GM12878 (cell line): ENCODE results near the gene C14orf119. TPM values are rescaled to one million over a fixed set of nuclear protein-coding genes. Genes with fewer than 3 reads are reported as not detected.

Experiments used
- ATAC-seq: fragments of 200-7000 bp; cut with Tn5 transposase; 3 replicates; pipeline ENCODE4 v1.9.1; 2020; ENCODE audit warnings: mild to moderate bottlenecking, moderate library complexity
- BruUV-seq: library from RNA; stranded (reverse); fragments of 400-500 nt; replicated peaks from 2 replicates; lab custom pipeline; 2021; lab: Mats Ljungman, UMichigan
- CTCF ChIA-PET: fragments of 300-600 bp; sonication (Branson Sonifier 250); formaldehyde crosslinking; extraction: SDS; loops from one replicate; lab custom pipeline; 2021; ENCODE audit warnings: inconsistent platforms; lab: Yijun Ruan, JAX
- POLR2A ChIA-PET: fragments of 350-600 bp; formaldehyde crosslinking; extraction: SDS; loops from one replicate; lab custom pipeline; 2021; ENCODE audit warnings: inconsistent platforms; lab: Charles Lee
- RAD21 ChIA-PET: fragments of 300-600 bp; sonication (Branson Sonifier 250); formaldehyde crosslinking; loops from one replicate; lab custom pipeline; 2023; ENCODE audit warnings: antibody characterized with exemption; ENCODE audit not compliant: unreplicated experiment; lab: Charles Lee
- SMC1A ChIA-PET: fragments of 300-600 bp; sonication (Branson Sonifier 250); formaldehyde crosslinking; loops from one replicate; lab custom pipeline; 2023; ENCODE audit not compliant: unreplicated experiment, uncharacterized antibody; lab: Charles Lee
- DNase-seq: peaks from one replicate; pipeline ENCODE4 v3.0.0-alpha.2; 2011; ENCODE audit warnings: low read depth, low spot score
- FAIRE-seq: peaks from 3 replicates; lab custom pipeline; 2011; peaks lifted over from hg19 to GRCh38; lab: Jason Lieb, UNC
- H2AFZ ChIP-seq: 2 replicates; pipeline ENCODE4 v1.6.0; 2011; ENCODE audit warnings: low read depth, low read length, control low read depth; ENCODE audit not compliant: control insufficient read depth
- H3K27ac ChIP-seq: 2 replicates; pipeline ENCODE4 v1.5.1; 2011; ENCODE audit warnings: control low read depth; ENCODE audit not compliant: control insufficient read depth, insufficient read depth
- H3K27me3 ChIP-seq, 2 experiments: replicated peaks in 1 of 2; 2 replicates each; pipeline versions ENCODE4 v1.6.0 to v1.6.1; 2011; ENCODE audit warnings: low read length in 1 of 2; ENCODE audit not compliant: control insufficient read depth in 2 of 2, insufficient read depth in 2 of 2
- H3K36me3 ChIP-seq, 2 experiments: 2 replicates each; pipeline ENCODE4 v1.5.1; 2011; ENCODE audit warnings: low read length in 1 of 2; ENCODE audit not compliant: control insufficient read depth in 2 of 2, insufficient read depth in 2 of 2
- H3K4me1 ChIP-seq: 2 replicates; pipeline ENCODE4 v1.6.1; 2011; ENCODE audit warnings: mild to moderate bottlenecking, low read length, moderate library complexity, mixed read lengths; ENCODE audit not compliant: control insufficient read depth, insufficient read depth
- H3K4me2 ChIP-seq: 2 replicates; pipeline ENCODE4 v1.6.0; 2011; ENCODE audit warnings: control low read depth; ENCODE audit not compliant: control insufficient read depth, insufficient read depth
- H3K4me3 ChIP-seq: fragments of 200-600 bp; sonication (generic); 2 replicates; pipeline ENCODE4 v1.5.1; 2016
- H3K79me2 ChIP-seq: 2 replicates; pipeline ENCODE4 v1.6.0; 2011; ENCODE audit warnings: low read length; ENCODE audit not compliant: control insufficient read depth, insufficient read depth
- H3K9ac ChIP-seq: 2 replicates; pipeline ENCODE4 v1.8.0; 2011; ENCODE audit warnings: low read length, control low read depth, mixed read lengths; ENCODE audit not compliant: control insufficient read depth, insufficient read depth
- H3K9me3 ChIP-seq: replicated peaks from 3 replicates; pipeline ENCODE4 v1.5.1; 2011; ENCODE audit warnings: mild to moderate bottlenecking, low read length; ENCODE audit not compliant: control insufficient read depth, insufficient read depth
- H4K20me1 ChIP-seq: 2 replicates; pipeline ENCODE4 v1.6.0; 2011; ENCODE audit not compliant: control insufficient read depth, insufficient read depth
- FOXK2 ChIP-seq: fragments of 450-650 bp; IDR thresholded peaks from 2 replicates; pipeline ENCODE4 v1.6.1; 2017; ENCODE audit warnings: mild to moderate bottlenecking, moderate library complexity
- GATAD2B ChIP-seq: fragments of 450-650 bp; conservative IDR thresholded peaks from 2 replicates; pipeline ENCODE4 v1.6.1; 2017; ENCODE audit warnings: low read depth, mild to moderate bottlenecking, moderate library complexity
- MEF2A ChIP-seq: IDR thresholded peaks from 2 replicates; pipeline ENCODE4 v1.6.1; 2011; ENCODE audit warnings: low read depth, mild to moderate bottlenecking, low read length, moderate library complexity; ENCODE audit not compliant: insufficient read depth
- MTA2 ChIP-seq: fragments of 450-650 bp; IDR thresholded peaks from 2 replicates; pipeline ENCODE4 v1.6.1; 2016; ENCODE audit warnings: low read depth, mild to moderate bottlenecking, moderate library complexity
- RUNX3 ChIP-seq: IDR thresholded peaks from 2 replicates; pipeline ENCODE4 v1.6.1; 2012; ENCODE audit warnings: low read length, inconsistent platforms
- SPI1 ChIP-seq: IDR thresholded peaks from 2 replicates; pipeline ENCODE4 v1.6.1; 2011; ENCODE audit warnings: low read depth, mild to moderate bottlenecking, low read length, moderate library complexity, borderline replicate concordance; ENCODE audit not compliant: insufficient read depth
- TAF1 ChIP-seq: IDR thresholded peaks from 2 replicates; pipeline ENCODE4 v1.6.1; 2011; ENCODE audit warnings: mild to moderate bottlenecking, low read depth, low read length, borderline replicate concordance
- ZNF207 ChIP-seq: fragments of 450-650 bp; IDR thresholded peaks from 2 replicates; pipeline ENCODE4 v1.6.1; 2014; ENCODE audit warnings: antibody characterized with exemption, mild to moderate bottlenecking, borderline replicate concordance
- ZNF274 ChIP-seq: IDR thresholded peaks from one replicate; pipeline ENCODE4 v1.8.0; 2011; ENCODE audit not compliant: insufficient read length, insufficient read depth
- WGBS: methylation state at CpG from one replicate; pipeline ENCODE4 v1.1.6; 2016; ENCODE audit warnings: low lambda C conversion rate; ENCODE audit not compliant: insufficient replicate concordance, insufficient coverage; ENCODE audit errors: missing lambda C conversion rate; 5-methylcytosine and 5-hydroxymethylcytosine counted together
- in situ Hi-C: fragments of 300-500 bp; cut with MboI; formaldehyde crosslinking; loops from 9 replicates; pipeline ENCODE4 v1.14.3; 2018; ENCODE audit warnings: mixed read lengths
- intact Hi-C: fragments of 100-400 bp; cut with micrococcal nuclease; formaldehyde crosslinking; loops from one replicate; pipeline ENCODE4 v1.14.2; 2022; ENCODE audit not compliant: unreplicated experiment
- polyA plus RNA-seq, 11 experiments: library from polyadenylated mRNA; depleted of rRNA in 4 of 11; unstranded in 6 of 11; stranded (reverse) in 5 of 11; fragments of >200 nt; fragmentation: Nextera tagmentation in 4 of 11; fragmentation: Illumina TruSeq in 1 of 11; extraction: Ambion mirVana in 4 of 11; extraction: Trizol in 1 of 11; gene quantifications; 1 replicate in 1 of 11; 2 replicates in 10 of 11; pipeline versions ENCODE4 v1.2.1 to v1.2.3, GENCODE V29; 2011 to 2016; ENCODE audit warnings: inconsistent platforms in 2 of 11, missing spikeins in 2 of 11, low read depth in 1 of 11
- total RNA-seq, 4 experiments: library from RNA; depleted of rRNA in 3 of 4; stranded (reverse); fragments of >200 nt in 3 of 4; fragmentation: Illumina TruSeq in 1 of 4; extraction: Trizol in 1 of 4; gene quantifications; 2 replicates each; pipeline versions ENCODE4 v1.2.1 to v1.2.3, GENCODE V29; 2013 to 2021
- TF ChIP-seq, protein P1 (sequence below): fragments of 450-650 bp; formaldehyde crosslinking; IDR thresholded peaks from 2 replicates; pipeline ENCODE4 v1.4.0; 2022; ENCODE audit warnings: mild to moderate bottlenecking, moderate library complexity
- TF ChIP-seq, protein P2 (sequence below): IDR thresholded peaks from 2 replicates; pipeline ENCODE4 v1.6.1; 2012; ENCODE audit warnings: low read depth, low read length, improper control_type of control experiment
- TF ChIP-seq, protein P3 (sequence below): fragments of 450-650 bp; IDR thresholded peaks from 2 replicates; pipeline ENCODE4 v1.6.1; 2017; ENCODE audit warnings: antibody characterized with exemption, mild to moderate bottlenecking, moderate library complexity
- TF ChIP-seq, protein P4 (sequence below): IDR thresholded peaks from 2 replicates; pipeline ENCODE4 v1.6.1; 2012; ENCODE audit warnings: mild to moderate bottlenecking, low read depth, low read length

C14orf119 gene
- total and polyA plus RNA-seq, 10 of the 15 experiments (the other 5 are each of a cell fraction or from before 2014, with no cell fraction given): 32.3 to 228 (median 57.6) TPM

DNA sequence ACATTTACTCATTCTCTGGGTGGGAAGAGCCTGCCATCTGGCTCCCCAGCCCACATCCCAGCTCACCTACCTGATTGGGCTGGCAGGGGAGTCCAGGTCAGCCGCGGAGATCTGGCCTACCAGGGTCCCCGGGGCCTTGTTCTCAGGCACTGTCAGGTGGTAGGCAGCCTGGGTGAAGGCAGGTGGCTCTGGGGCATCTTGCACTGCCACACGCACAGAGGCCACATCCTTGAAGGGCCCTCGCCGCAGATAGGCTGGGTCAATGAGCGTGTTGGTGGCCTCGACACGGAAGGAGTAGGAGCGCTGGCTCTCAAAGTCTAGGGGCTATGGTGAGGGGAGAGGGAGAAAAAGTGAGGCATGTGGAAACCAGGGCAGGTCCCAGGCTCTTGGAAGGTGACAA, 41.9 kb upstream of the C14orf119 start:
- H4K20me1 ChIP-seq: no peaks in the 10 kb centered on the region
- in situ Hi-C loops (loop anchor here (5.0 kb wide), 1 partner anchor 61 kb away; no protein-coding TSS in a partner anchor), intact Hi-C loops (no loop called here)
- ATAC-seq (no peak), DNase-seq (no peak), FAIRE-seq (no peak)
- SMC1A ChIA-PET: interaction anchor here (0.6 to 8.7 kb wide), 3 partner anchors 9 to 67 kb away, joined by 3 to 156 read pairs (median 77); no protein-coding TSS in a partner anchor
- RAD21 ChIA-PET: interaction anchor here (0.9 to 10.8 kb wide), 3 partner anchors 47 to 68 kb away, joined by 4 to 224 read pairs (median 166); partner anchors contain the start of gene AJUBA
- no peak overlapping the region for H3K9ac ChIP-seq
- no peaks in the 10 kb centered on the region for H3K79me2 ChIP-seq
- peaks cover 12% of the 10 kb centered on the region for H3K4me1 ChIP-seq
- no peak overlapping the region for H3K27ac ChIP-seq
- H3K9me3 ChIP-seq: no peaks in the 10 kb centered on the region
- no peaks in the 10 kb centered on the region for H3K36me3 ChIP-seq
- 75% methylated on average over 10 of the region's 10 CpGs for WGBS
- no peak overlapping the region for H3K4me3 ChIP-seq
- no peak overlapping the region for H2AFZ ChIP-seq
- POLR2A ChIA-PET: interaction anchor here (1.1 to 2.7 kb wide), 2 partner anchors 47 to 58 kb away, joined by 4 to 8 read pairs; no protein-coding TSS in a partner anchor
- BruUV-seq: no TSS peak
- H3K4me2 ChIP-seq: no peak overlapping the region
- H3K27me3 ChIP-seq: no peaks in the 10 kb centered on the region
- CTCF ChIA-PET: interaction anchor here (1.0 to 18.3 kb wide), 7 partner anchors 9 to 79 kb away, joined by 3 to 853 read pairs (median 4); partner anchors contain the start of gene AJUBA
- TF ChIP-seq FOXK2 (no peak), GATAD2B (no peak), SPI1 (no peak), MTA2 (no peak), MEF2A (no peak), TAF1 (no peak), ZNF207 (no peak), ZNF274 (no peak), RUNX3 (no peak)
- TF ChIP-seq, protein P1, sequence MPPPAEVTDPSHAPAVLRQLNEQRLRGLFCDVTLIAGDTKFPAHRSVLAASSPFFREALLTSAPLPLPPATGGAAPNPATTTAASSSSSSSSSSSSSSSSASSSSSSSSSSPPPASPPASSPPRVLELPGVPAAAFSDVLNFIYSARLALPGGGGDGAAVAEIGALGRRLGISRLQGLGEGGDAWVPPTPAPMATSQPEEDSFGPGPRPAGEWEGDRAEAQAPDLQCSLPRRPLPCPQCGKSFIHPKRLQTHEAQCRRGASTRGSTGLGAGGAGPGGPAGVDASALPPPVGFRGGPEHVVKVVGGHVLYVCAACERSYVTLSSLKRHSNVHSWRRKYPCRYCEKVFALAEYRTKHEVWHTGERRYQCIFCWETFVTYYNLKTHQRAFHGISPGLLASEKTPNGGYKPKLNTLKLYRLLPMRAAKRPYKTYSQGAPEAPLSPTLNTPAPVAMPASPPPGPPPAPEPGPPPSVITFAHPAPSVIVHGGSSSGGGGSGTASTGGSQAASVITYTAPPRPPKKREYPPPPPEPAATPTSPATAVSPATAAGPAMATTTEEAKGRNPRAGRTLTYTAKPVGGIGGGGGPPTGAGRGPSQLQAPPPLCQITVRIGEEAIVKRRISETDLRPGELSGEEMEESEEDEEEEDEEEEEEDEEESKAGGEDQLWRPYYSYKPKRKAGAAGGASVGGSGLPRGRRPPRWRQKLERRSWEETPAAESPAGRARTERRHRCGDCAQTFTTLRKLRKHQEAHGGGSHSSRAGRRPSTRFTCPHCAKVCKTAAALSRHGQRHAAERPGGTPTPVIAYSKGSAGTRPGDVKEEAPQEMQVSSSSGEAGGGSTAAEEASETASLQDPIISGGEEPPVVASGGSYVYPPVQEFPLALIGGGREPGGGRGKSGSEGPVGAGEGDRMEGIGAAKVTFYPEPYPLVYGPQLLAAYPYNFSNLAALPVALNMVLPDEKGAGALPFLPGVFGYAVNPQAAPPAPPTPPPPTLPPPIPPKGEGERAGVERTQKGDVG (CRISPR knock-in tag): no peak
- TF ChIP-seq, protein P2, sequence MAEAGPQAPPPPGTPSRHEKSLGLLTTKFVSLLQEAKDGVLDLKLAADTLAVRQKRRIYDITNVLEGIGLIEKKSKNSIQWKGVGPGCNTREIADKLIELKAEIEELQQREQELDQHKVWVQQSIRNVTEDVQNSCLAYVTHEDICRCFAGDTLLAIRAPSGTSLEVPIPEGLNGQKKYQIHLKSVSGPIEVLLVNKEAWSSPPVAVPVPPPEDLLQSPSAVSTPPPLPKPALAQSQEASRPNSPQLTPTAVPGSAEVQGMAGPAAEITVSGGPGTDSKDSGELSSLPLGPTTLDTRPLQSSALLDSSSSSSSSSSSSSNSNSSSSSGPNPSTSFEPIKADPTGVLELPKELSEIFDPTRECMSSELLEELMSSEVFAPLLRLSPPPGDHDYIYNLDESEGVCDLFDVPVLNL: no peak
- TF ChIP-seq, protein P3, sequence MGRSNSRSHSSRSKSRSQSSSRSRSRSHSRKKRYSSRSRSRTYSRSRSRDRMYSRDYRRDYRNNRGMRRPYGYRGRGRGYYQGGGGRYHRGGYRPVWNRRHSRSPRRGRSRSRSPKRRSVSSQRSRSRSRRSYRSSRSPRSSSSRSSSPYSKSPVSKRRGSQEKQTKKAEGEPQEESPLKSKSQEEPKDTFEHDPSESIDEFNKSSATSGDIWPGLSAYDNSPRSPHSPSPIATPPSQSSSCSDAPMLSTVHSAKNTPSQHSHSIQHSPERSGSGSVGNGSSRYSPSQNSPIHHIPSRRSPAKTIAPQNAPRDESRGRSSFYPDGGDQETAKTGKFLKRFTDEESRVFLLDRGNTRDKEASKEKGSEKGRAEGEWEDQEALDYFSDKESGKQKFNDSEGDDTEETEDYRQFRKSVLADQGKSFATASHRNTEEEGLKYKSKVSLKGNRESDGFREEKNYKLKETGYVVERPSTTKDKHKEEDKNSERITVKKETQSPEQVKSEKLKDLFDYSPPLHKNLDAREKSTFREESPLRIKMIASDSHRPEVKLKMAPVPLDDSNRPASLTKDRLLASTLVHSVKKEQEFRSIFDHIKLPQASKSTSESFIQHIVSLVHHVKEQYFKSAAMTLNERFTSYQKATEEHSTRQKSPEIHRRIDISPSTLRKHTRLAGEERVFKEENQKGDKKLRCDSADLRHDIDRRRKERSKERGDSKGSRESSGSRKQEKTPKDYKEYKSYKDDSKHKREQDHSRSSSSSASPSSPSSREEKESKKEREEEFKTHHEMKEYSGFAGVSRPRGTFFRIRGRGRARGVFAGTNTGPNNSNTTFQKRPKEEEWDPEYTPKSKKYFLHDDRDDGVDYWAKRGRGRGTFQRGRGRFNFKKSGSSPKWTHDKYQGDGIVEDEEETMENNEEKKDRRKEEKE: no peak
- TF ChIP-seq, protein P4, sequence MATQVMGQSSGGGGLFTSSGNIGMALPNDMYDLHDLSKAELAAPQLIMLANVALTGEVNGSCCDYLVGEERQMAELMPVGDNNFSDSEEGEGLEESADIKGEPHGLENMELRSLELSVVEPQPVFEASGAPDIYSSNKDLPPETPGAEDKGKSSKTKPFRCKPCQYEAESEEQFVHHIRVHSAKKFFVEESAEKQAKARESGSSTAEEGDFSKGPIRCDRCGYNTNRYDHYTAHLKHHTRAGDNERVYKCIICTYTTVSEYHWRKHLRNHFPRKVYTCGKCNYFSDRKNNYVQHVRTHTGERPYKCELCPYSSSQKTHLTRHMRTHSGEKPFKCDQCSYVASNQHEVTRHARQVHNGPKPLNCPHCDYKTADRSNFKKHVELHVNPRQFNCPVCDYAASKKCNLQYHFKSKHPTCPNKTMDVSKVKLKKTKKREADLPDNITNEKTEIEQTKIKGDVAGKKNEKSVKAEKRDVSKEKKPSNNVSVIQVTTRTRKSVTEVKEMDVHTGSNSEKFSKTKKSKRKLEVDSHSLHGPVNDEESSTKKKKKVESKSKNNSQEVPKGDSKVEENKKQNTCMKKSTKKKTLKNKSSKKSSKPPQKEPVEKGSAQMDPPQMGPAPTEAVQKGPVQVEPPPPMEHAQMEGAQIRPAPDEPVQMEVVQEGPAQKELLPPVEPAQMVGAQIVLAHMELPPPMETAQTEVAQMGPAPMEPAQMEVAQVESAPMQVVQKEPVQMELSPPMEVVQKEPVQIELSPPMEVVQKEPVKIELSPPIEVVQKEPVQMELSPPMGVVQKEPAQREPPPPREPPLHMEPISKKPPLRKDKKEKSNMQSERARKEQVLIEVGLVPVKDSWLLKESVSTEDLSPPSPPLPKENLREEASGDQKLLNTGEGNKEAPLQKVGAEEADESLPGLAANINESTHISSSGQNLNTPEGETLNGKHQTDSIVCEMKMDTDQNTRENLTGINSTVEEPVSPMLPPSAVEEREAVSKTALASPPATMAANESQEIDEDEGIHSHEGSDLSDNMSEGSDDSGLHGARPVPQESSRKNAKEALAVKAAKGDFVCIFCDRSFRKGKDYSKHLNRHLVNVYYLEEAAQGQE: no peak
